ENCODE measurements around the gene LIN9.
A peak's percentile ranks its signal among the peaks of the same experiment; 100 is the strongest.

The LIN9 gene

DNA sequence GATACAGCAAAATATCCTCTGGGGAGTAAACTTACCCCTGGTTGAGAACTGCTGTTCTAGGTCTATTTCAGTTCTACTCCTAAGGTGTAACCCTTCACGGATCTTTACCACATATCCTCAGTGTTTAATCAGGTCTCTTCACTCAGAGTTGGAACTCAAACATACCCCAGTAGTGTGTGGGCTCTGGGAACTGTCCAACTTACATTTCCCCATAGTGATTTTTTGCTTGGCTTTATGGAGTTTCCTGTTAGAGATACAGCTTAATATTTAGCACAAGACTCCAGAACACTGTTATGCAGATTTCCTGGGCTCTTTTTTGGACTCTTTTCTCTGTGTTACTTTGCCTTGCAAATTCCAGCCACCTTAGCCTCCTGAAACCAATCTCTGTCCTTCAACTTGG is 26.7 kb upstream of the LIN9 start:
- no peak for DNase-seq (ENCODE audit: low spot score)
- Histone ChIP-seq H3K4me3 (no peak overlapping the region), H3K27ac (no peak overlapping the region)
- TF ChIP-seq, protein P1, sequence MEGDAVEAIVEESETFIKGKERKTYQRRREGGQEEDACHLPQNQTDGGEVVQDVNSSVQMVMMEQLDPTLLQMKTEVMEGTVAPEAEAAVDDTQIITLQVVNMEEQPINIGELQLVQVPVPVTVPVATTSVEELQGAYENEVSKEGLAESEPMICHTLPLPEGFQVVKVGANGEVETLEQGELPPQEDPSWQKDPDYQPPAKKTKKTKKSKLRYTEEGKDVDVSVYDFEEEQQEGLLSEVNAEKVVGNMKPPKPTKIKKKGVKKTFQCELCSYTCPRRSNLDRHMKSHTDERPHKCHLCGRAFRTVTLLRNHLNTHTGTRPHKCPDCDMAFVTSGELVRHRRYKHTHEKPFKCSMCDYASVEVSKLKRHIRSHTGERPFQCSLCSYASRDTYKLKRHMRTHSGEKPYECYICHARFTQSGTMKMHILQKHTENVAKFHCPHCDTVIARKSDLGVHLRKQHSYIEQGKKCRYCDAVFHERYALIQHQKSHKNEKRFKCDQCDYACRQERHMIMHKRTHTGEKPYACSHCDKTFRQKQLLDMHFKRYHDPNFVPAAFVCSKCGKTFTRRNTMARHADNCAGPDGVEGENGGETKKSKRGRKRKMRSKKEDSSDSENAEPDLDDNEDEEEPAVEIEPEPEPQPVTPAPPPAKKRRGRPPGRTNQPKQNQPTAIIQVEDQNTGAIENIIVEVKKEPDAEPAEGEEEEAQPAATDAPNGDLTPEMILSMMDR (IDR thresholded peaks at IDR 0.05) = no peak

DNA sequence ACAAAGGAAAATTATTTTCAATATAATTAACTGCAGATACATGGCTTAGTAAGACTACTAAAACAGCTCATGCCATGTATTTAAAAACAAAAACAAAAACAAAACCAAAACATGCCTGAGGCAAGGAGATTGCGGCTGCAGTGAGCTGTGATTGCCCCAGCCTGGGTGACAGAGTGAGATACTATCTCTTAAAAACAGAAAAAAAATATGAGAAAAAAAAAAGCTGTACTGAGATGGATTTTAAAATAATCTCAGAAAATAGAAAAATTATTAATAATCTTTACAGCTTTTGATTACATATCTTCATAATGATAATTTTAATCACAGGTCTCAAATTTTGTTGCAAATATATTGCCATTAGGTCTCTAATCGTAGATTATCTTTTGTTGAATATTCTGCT is 24.0 kb upstream of the LIN9 start:
- peak overlapping the region; percentile 38 for H3K4me3 ChIP-seq
- H3K27ac ChIP-seq = no peak overlapping the region

DNA sequence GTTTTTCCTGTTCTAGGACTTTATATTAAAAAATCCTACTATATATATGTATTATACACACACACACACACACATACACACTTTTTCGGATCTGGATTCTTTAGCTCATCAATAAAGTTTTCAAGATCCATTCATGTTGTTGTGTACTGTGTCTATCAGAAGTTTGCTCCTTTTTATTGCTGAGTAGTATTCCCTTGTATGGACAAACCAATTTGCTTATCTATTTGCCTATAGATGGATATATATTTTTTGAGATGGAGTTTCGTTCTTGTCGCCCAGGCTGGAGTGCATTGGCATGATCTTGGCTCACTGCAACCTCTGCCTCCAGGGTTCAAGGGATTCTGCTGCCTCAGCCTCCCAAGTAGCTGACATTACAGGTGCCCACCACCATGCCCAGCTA is 20.3 kb upstream of the LIN9 start:
- TF ChIP-seq, protein P1 (IDR thresholded peaks at IDR 0.05) = no peak
- DNase-seq (ENCODE audit: low spot score) = no peak
- H3K27ac ChIP-seq = no peak overlapping the region
- no peak overlapping the region for H3K4me3 ChIP-seq

More for the DNA sequence above, 24.0 kb upstream of the LIN9 start:
- no peak for DNase-seq (ENCODE audit: low spot score)
- TF ChIP-seq, protein P1 (IDR thresholded peaks at IDR 0.05) = no peak

DNA sequence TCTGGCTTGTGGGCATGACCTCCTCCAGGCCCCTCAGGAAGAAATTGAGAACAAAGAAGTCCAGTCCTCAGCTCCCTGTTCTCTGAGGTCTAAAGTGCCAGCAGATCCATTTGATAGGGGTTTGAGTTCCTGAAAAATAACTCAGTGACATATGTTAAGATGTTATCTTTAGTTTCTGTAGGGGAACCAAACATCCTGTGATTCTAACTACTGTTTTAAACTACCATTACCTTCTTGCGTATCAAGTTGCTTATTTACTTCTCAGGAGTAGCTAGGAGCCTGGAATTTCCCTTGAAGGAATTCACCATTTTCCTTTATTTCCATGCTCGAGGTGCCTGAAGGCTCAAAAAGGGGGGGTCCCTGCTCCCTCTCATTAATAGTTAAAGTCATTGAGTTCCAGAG is 18.8 kb upstream of the LIN9 start:
- Histone ChIP-seq H3K4me3 (no peak overlapping the region), H3K27ac (no peak overlapping the region)
- TF ChIP-seq, protein P1 (IDR thresholded peaks at IDR 0.05) = no peak
- no peak for DNase-seq (ENCODE audit: low spot score)

DNA sequence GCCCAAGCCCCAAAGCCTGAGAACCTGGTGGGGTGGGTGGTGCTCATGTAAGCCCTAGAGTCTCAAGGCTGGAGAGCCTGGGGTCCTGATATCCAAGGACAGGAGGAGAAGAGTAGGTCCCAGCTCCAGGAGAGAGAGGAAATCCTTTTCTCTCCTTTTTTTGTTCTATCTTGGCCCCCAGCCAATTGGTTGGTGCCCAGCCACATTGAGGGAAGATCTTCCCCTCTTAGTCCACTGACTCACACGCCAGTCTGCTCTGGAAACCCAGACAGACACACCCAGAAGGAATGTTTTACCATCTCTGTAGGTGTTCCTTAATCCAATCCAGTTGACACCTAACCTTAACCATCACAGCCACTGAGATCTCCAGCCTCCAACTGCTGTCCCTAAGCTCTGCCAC is 16.2 kb upstream of the LIN9 start:
- no peak overlapping the region for H3K27ac ChIP-seq
- H3K4me3 ChIP-seq = no peak overlapping the region
- TF ChIP-seq, protein P1 (IDR thresholded peaks at IDR 0.05) = no peak
- no peak for DNase-seq (ENCODE audit: low spot score)

DNA sequence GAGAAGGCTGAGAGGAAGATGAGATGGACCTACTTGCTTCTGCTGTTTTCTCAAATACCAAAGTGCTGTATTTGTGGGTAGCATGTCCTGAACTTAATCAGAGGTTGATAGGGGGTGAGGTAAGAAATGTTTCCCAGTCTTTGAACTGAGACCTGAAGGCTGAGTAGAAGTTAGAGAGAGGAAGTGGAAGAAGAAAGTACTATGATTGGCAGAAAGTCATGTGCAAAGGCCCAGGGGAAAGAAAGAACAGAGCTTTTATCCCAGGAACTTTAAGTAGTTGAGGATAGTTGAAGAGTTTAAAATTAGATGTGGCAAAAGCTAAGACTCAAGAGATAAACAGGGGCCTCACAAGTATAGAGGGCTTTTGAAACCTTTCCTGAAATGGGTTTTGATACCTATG is 15.5 kb upstream of the LIN9 start:
- no peak overlapping the region for H3K4me3 ChIP-seq
- TF ChIP-seq, protein P1 (IDR thresholded peaks at IDR 0.05) = no peak
- no peak for DNase-seq (ENCODE audit: low spot score)
- no peak overlapping the region for H3K27ac ChIP-seq

DNA sequence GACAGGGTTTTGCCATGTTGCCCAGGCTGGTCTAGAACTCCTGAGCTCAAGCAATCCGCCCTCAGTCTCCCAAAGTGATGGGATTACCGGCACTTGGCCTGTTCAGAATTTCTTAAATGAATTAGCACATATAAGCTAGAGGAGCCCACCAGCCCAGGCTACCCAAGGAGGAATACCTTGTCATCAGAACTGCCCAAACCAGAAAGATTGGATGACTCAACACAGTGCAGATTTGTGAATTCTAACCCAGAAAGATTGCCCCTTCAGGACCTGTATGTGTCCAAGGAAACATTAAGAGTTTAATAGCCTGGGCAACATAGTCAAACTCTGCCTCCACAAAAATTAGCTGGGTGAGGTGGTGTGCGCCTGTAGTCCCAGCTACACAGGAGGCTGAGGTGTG is 14.0 kb upstream of the LIN9 start:
- TF ChIP-seq, protein P1 (IDR thresholded peaks at IDR 0.05) = no peak
- no peak overlapping the region for H3K4me3 ChIP-seq
- no peak overlapping the region for H3K27ac ChIP-seq
- DNase-seq (ENCODE audit: low spot score) = no peak
